ENCODE data around the gene UGT1A6. TPM values are rescaled to one million over a fixed set of nuclear protein-coding genes. Genes with fewer than 3 reads are reported as not detected.

UGT1A6 gene
- total and polyA plus RNA-seq, 2 donors (not counting 3 experiments of a cell fraction or from before 2014, with no cell fraction given): not detected

GRCh38 chr2:233793465-233794127 lies 100.9 kb downstream of the UGT1A6 start:
- no peaks in the 10 kb centered on the region for H3K9me3 ChIP-seq (replicated peaks; ENCODE audit: control insufficient read depth, insufficient read depth, low read length)
- DNase-seq (ENCODE audit: low read depth, low spot score) (no peak), FAIRE-seq (no peak)
- no peak overlapping the region for H2AFZ ChIP-seq (ENCODE audit: low read depth, low read length)
- intact Hi-C loops (cut with micrococcal nuclease): no loop called here
- no peak overlapping the region for H3K4me2 ChIP-seq (ENCODE audit: insufficient read depth, low read length)
- H4K20me1 ChIP-seq (replicated peaks; ENCODE audit: control insufficient read depth, extremely low read depth, insufficient read depth, low read length): no peaks in the 10 kb centered on the region
- ChIA-PET POLR2A (no interaction called here), CTCF (no interaction called here)
- H3K9ac ChIP-seq (replicated peaks; ENCODE audit: extremely low read depth, insufficient read depth, low read length): no peak overlapping the region
- no peak overlapping the region for H3K27ac ChIP-seq (ENCODE audit: insufficient read depth, low read depth, low read length)
- H3K36me3 ChIP-seq (ENCODE audit: control insufficient read depth in 2 of 2, extremely low read depth in 1 of 2, insufficient read depth in 2 of 2, low read length in 2 of 2): no peaks in the 10 kb centered on the region
- H3K4me1 ChIP-seq (ENCODE audit: control insufficient read depth, extremely low read depth, insufficient read depth, low read length): no peaks in the 10 kb centered on the region
- no peak overlapping the region for H3K4me3 ChIP-seq (replicated peaks in 1 of 3; ENCODE audit: insufficient read depth in 1 of 3, low read depth in 1 of 3, low read length in 3 of 3)
- TF ChIP-seq EZH2 (IDR thresholded peaks at IDR 0.05; ENCODE audit: borderline replicate concordance, low read depth, low read length, severe bottlenecking) (no peak), FOS (IDR thresholded peaks at IDR 0.05; ENCODE audit: borderline replicate concordance, insufficient read depth, low read length) (no peak), POLR2A (IDR thresholded peaks at IDR 0.05; ENCODE audit: low read depth, low read length) (no peak)
- dilution Hi-C loops (cut with MboI; ENCODE audit: extremely low pct_ligation_motif_present, low sequenced_read_pairs): no loop called here
- H3K79me2 ChIP-seq (ENCODE audit: control insufficient read depth, insufficient read depth, low read length): no peaks in the 10 kb centered on the region
- H3K27me3 ChIP-seq (ENCODE audit: control insufficient read depth in 2 of 2, insufficient read depth in 2 of 2, low read length in 2 of 2): no peaks in the 10 kb centered on the region
- H3K9me1 ChIP-seq (replicated peaks; ENCODE audit: control insufficient read depth, extremely low read depth, insufficient read depth, low read length): no peaks in the 10 kb centered on the region
- no TSS peak for BruUV-seq (replicated peaks)

GRCh38 chr2:233794128-233794658 lies 101.5 kb downstream of the UGT1A6 start:
- BruUV-seq (replicated peaks): no TSS peak
- FAIRE-seq: no peak
- H3K27me3 ChIP-seq (ENCODE audit: control insufficient read depth in 2 of 2, insufficient read depth in 2 of 2, low read length in 2 of 2): no peaks in the 10 kb centered on the region
- intact Hi-C loops (cut with micrococcal nuclease): no loop called here
- no peak overlapping the region for H3K27ac ChIP-seq (ENCODE audit: insufficient read depth, low read depth, low read length)
- H3K9me3 ChIP-seq (replicated peaks; ENCODE audit: control insufficient read depth, insufficient read depth, low read length): no peaks in the 10 kb centered on the region
- no peaks in the 10 kb centered on the region for H4K20me1 ChIP-seq (replicated peaks; ENCODE audit: control insufficient read depth, extremely low read depth, insufficient read depth, low read length)
- no peak for DNase-seq (ENCODE audit: low read depth, low spot score)
- H3K4me1 ChIP-seq (ENCODE audit: control insufficient read depth, extremely low read depth, insufficient read depth, low read length): no peaks in the 10 kb centered on the region
- TF ChIP-seq CTCF (IDR thresholded peaks at IDR 0.05; ENCODE audit: extremely low read depth in 1 of 2, insufficient read depth in 1 of 2, low read depth in 1 of 2, low read length in 2 of 2) (no peak), POLR2A (IDR thresholded peaks at IDR 0.05; ENCODE audit: low read depth, low read length) (no peak), GATA2 (IDR thresholded peaks at IDR 0.05; ENCODE audit: insufficient read depth, insufficient read length, low read depth, low read length) (no peak), MAX (IDR thresholded peaks at IDR 0.05; ENCODE audit: insufficient read depth, insufficient read length) (no peak), JUN (IDR thresholded peaks at IDR 0.05; ENCODE audit: borderline replicate concordance, insufficient read depth, insufficient read length, low read depth) (no peak), MYC (IDR thresholded peaks at IDR 0.05; ENCODE audit: low read depth, low read length) (no peak), EZH2 (IDR thresholded peaks at IDR 0.05; ENCODE audit: borderline replicate concordance, low read depth, low read length, severe bottlenecking) (no peak), POLR2AphosphoS5 (IDR thresholded peaks at IDR 0.05; ENCODE audit: insufficient read depth, low read depth, low read length) (no peak)
- dilution Hi-C loops (cut with MboI; ENCODE audit: extremely low pct_ligation_motif_present, low sequenced_read_pairs): no loop called here
- H3K36me3 ChIP-seq (ENCODE audit: control insufficient read depth in 2 of 2, extremely low read depth in 1 of 2, insufficient read depth in 2 of 2, low read length in 2 of 2): no peaks in the 10 kb centered on the region
- H2AFZ ChIP-seq (ENCODE audit: low read depth, low read length): no peak overlapping the region
- H3K4me2 ChIP-seq (ENCODE audit: insufficient read depth, low read length): no peak overlapping the region
- no peaks in the 10 kb centered on the region for H3K9me1 ChIP-seq (replicated peaks; ENCODE audit: control insufficient read depth, extremely low read depth, insufficient read depth, low read length)
- H3K4me3 ChIP-seq (replicated peaks in 1 of 3; ENCODE audit: insufficient read depth in 1 of 3, low read depth in 1 of 3, low read length in 3 of 3): no peak overlapping the region
- CTCF ChIA-PET: no interaction called here
- H3K79me2 ChIP-seq (ENCODE audit: control insufficient read depth, insufficient read depth, low read length): no peaks in the 10 kb centered on the region
- H3K9ac ChIP-seq (replicated peaks; ENCODE audit: extremely low read depth, insufficient read depth, low read length): no peak overlapping the region
- POLR2A ChIA-PET: no interaction called here
